Measurements from ENCODE around the gene TASP1. TPM values are rescaled to one million over a fixed set of nuclear protein-coding genes. Genes with fewer than 3 reads are reported as not detected.

TASP1 gene
- total and polyA plus RNA-seq, 5 experiments from 2014 or later = 9.1 to 15.0 (median 13.4) TPM

DNA sequence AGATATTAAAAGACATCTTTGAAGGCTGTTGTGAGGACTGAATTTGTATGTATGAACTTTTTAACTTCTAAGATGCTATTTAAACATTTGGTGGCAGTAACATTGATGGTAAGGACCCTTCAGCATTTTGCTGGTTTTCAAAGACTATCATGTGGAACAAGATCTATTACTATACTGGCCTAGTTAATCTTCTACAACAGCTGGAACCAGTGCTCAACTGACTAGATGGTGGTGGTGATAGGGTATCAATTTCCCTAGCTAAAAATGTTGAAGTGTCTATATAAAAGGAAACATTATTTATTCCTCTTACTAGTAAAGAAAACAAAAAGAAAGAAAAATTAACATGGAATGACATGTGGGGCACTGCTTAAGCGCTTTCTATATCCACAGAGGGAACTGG is 195.7 kb downstream of the TASP1 start:
- ATAC-seq (no peak), DNase-seq (no peak)
- POLR2A ChIA-PET = no interaction called here
- H3K36me3 Mint-ChIP-seq = peaks cover 28 to 51% (median 30%) of the 10 kb centered on the region in 3 donors
- H3K4me1 Mint-ChIP-seq = no peaks in the 10 kb centered on the region
- no peak overlapping the region for H3K4me3 Mint-ChIP-seq
- H3K27me3 Mint-ChIP-seq = no peaks in the 10 kb centered on the region
- H3K27ac Mint-ChIP-seq = no peak overlapping the region
- H3K9me3 Mint-ChIP-seq = peaks cover 7 to 39% (median 27%) of the 10 kb centered on the region in 9 donors

DNA sequence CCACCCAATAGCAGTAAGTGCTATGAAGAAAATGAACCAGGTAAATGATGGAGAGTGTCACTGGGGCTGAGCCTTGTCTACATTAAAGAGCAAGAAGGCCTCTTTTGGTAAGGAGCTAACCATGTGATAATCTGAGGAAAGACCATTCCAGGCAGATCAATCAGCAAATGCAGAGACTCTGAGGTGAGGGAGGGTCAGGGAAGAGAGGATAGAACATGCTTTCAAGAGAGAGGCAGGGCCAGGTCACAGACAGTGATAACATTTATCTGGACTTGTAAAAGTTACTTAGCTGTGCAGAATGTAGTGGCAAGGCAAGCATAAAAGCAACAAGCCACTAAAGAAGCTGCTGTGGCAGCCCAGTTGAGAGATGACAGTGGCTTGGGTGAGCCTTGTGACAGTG is 197.3 kb downstream of the TASP1 start:
- H3K4me1 Mint-ChIP-seq = no peaks in the 10 kb centered on the region
- ATAC-seq (no peak), DNase-seq (no peak)
- H3K4me3 Mint-ChIP-seq = no peak overlapping the region
- no peaks in the 10 kb centered on the region for H3K27me3 Mint-ChIP-seq
- H3K9me3 Mint-ChIP-seq = peaks cover 7 to 39% (median 27%) of the 10 kb centered on the region in 9 donors
- peaks cover 28 to 54% (median 30%) of the 10 kb centered on the region in 3 donors for H3K36me3 Mint-ChIP-seq
- POLR2A ChIA-PET = no interaction called here
- H3K27ac Mint-ChIP-seq = peak overlapping the region in 1 of 10 donors; percentile 55

DNA sequence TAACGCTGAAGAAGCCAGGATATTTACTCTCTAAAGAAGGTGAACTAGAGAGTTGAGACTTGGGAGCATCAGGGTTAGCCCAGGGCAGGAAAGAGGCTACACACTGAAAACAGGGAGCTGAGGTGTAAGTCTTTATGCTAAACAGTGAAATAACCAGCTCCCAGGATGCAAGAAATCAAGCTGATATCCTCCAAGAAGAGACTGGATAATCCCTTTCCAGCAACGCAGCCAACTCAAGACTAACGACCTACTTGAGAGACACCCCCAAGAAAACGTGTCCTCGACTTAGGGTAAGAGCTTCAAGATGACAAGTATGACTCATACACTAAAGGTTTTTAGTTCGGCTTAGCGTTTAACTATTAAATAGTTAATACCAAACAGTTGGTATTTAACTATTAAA is 202.2 kb downstream of the TASP1 start:
- no peak for DNase-seq
- peaks cover 7 to 31% (median 21%) of the 10 kb centered on the region in 9 donors for H3K9me3 Mint-ChIP-seq
- POLR2A ChIA-PET = no interaction called here
- H3K4me1 Mint-ChIP-seq = no peaks in the 10 kb centered on the region
- peaks cover 33 to 63% (median 49%) of the 10 kb centered on the region in 3 donors for H3K36me3 Mint-ChIP-seq
- H3K4me3 Mint-ChIP-seq = no peak overlapping the region
- no peak for ATAC-seq
- no peak overlapping the region for H3K27ac Mint-ChIP-seq
- no peaks in the 10 kb centered on the region for H3K27me3 Mint-ChIP-seq

DNA sequence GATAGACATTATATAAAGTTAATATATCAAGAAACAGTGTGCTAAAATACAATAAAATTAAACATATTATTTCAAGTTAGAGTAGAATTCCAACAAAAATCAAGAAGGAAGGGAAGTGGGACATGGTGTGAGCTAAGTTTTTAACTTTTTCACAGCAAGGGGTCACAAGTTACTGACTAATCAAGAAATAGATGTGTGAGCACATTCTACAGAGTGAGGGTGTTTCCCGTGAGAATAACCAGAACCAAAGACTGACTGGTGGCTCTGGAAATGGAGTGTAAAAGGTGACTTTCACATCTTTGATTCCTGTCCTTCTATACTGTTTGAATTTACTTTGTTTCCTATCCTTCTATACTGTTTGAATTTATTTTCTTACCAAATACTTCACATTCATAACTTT is 206.6 kb downstream of the TASP1 start:
- DNase-seq (no peak), ATAC-seq (no peak)
- Mint-ChIP-seq H3K36me3 (peaks cover 20 to 66% (median 65%) of the 10 kb centered on the region in 3 donors), H3K27me3 (no peaks in the 10 kb centered on the region), H3K4me1 (peaks cover 0 to 2% (median 0%) of the 10 kb centered on the region in 4 donors), H3K4me3 (no peak overlapping the region), H3K9me3 (peaks cover 0 to 4% (median 2%) of the 10 kb centered on the region in 9 donors), H3K27ac (no peak overlapping the region)
- POLR2A ChIA-PET = no interaction called here

DNA sequence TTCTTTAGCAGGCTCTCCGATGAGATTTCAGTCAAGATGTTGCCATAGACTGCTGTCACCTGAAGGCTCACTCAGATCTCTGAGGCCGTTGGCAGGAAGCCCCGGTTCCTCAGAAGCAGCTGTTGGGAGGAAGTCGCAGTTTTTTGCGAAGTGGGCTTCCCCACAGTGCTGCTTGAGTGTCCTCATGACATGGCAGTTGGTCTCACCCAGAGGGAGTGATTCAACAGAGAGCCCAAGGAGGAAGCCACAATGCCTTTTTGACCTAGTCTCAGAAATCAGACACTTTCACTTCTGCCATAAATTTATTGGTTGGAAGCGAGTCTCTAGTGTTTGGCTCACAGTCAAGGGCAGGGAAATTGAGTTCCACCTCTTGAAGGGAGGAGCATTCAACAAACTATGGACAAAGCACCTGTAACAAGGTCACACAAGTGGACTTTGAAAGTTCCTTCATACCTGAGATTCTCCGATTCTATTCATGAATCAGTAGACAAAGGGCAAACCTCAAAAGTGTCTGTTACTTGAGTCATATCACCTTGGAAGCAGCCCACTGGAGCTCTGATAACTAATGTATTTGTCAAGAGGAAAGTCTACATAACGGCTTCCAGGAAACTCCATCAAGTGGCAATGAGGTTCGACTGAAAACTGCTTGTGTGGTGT is 208.3 kb downstream of the TASP1 start:
- ATAC-seq (no peak), DNase-seq (no peak)
- Mint-ChIP-seq H3K9me3 (peaks cover 0 to 4% (median 2%) of the 10 kb centered on the region in 9 donors), H3K27ac (no peak overlapping the region), H3K4me1 (peaks cover 0 to 2% (median 0%) of the 10 kb centered on the region in 4 donors), H3K4me3 (no peak overlapping the region), H3K27me3 (no peaks in the 10 kb centered on the region), H3K36me3 (peaks cover 14 to 64% (median 62%) of the 10 kb centered on the region in 3 donors)
- POLR2A ChIA-PET = no interaction called here

DNA sequence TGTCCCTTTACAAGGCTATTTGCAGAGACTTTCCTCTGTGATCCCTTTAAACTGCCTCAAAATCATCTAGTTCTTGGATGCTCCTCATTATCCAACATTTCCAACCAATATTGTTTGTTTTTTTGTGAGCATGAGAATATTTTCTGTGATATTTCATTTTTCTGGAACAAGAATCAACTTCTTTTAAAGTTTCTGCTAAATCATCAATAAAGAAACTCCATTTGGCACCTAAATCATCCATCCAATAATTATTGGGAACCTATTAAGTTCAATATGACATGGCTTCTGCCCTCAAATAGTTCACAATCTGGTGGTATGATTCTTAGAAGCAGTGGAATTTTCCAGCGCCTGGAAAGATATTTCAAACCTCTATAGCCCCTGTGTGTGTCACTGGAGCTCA is 210.0 kb downstream of the TASP1 start:
- peaks cover 0 to 2% (median 0%) of the 10 kb centered on the region in 4 donors for H3K4me1 Mint-ChIP-seq
- peaks cover 0 to 4% (median 0%) of the 10 kb centered on the region in 9 donors for H3K9me3 Mint-ChIP-seq
- ATAC-seq (no peak), DNase-seq (no peak)
- POLR2A ChIA-PET = no interaction called here
- H3K27me3 Mint-ChIP-seq = no peaks in the 10 kb centered on the region
- H3K36me3 Mint-ChIP-seq = peaks cover 9 to 49% (median 48%) of the 10 kb centered on the region in 3 donors
- H3K27ac Mint-ChIP-seq = no peak overlapping the region
- H3K4me3 Mint-ChIP-seq = no peak overlapping the region

DNA sequence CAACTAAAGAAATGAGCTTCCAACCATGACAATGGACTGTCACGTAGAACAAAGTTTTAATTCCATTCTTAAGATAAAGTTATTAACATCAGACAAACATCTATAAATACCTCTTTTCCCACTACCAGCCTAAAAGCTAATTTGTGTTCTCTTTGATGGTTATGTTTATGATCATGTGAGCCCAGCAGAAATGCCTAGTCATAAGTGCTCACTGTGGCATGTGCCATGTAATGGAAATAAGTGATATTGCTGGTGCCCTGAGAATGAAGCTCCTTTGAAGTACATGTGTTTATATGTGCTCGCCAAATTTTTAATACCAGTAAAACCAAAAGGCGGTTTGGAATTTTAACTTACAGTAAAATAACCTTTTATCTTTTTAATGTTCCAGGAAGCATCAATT is 211.9 kb downstream of the TASP1 start:
- DNase-seq = no peak
- H3K27ac Mint-ChIP-seq = no peak overlapping the region
- H3K4me3 Mint-ChIP-seq = no peak overlapping the region
- peaks cover 0 to 4% (median 0%) of the 10 kb centered on the region in 9 donors for H3K9me3 Mint-ChIP-seq
- ATAC-seq = no peak
- peaks cover 9 to 39% (median 36%) of the 10 kb centered on the region in 3 donors for H3K36me3 Mint-ChIP-seq
- POLR2A ChIA-PET = no interaction called here
- H3K27me3 Mint-ChIP-seq = no peaks in the 10 kb centered on the region
- H3K4me1 Mint-ChIP-seq = peaks cover 0 to 5% (median 0%) of the 10 kb centered on the region in 4 donors

DNA sequence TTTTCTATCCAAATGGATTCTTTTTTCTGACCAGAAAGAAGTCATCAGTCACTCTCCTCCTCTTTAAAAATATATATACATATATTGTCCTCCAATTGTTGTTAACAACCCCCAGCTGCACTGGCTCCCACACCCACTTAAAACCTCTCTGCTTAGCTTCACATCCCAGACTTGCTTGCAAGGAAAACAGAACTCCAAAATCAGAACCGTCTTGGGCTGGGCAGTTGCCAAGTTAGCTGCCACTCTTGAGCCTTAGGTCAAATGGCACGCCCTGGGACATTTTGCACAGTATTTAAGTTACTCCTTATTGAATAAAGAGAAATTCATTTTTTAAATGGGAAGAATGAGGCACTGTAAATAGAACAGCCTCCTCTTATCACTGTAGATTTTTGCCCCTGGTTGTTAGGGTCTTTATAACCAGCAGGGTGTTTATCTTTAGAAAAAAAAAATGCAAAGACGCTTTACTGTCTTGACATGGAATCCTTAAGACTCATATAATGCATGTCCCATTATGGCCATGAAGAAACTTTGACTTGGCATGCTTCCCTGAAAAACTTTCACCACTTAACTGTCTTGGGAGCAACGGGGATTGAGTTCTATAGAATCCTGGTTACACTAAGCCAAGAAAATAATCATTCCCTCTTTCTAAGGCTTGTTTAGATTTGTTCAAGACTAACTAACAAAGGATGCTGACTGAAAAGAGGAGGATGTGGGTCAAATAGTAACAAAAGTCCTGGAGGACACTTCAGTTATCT is 213.2 kb downstream of the TASP1 start:
- no peak overlapping the region for H3K4me3 Mint-ChIP-seq
- peaks cover 0 to 28% (median 26%) of the 10 kb centered on the region in 3 donors for H3K36me3 Mint-ChIP-seq
- ATAC-seq (no peak), DNase-seq (no peak)
- no peak overlapping the region for H3K27ac Mint-ChIP-seq
- peaks cover 0 to 4% (median 0%) of the 10 kb centered on the region in 9 donors for H3K9me3 Mint-ChIP-seq
- H3K27me3 Mint-ChIP-seq = no peaks in the 10 kb centered on the region
- H3K4me1 Mint-ChIP-seq = peaks cover 0 to 5% (median 0%) of the 10 kb centered on the region in 4 donors
- POLR2A ChIA-PET = no interaction called here

DNA sequence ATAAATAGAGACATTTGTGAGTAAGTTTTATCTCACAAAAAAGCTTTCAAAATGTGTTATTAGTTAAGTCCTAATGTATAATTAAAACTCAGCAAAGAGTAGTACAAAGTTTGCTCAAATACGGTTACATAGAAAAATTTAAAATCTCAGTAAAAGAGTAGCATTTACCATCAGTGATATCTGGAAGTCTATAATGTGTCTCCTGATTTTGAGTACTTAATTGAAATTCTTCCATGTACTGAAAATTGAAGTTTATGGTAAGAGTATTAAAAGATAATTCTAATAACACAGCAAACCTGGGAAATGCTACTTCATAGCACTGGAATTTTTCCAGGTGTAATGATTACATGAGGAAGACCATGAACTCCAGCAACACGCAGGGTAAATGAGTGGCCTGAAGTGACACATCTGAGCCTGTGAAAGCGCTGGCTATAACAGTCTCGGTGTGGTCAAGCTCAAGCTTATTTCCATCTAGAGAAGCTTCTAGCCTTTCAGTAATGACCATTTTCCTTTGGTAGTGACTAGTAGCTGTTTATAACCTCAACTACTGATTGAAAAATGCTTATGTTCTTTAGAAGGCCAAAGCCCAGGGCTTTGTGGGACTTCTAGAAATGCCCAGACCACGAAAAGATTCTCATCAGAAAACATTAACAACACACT is 214.4 kb downstream of the TASP1 start:
- H3K9me3 Mint-ChIP-seq = peaks cover 0 to 4% (median 0%) of the 10 kb centered on the region in 9 donors
- POLR2A ChIA-PET = no interaction called here
- DNase-seq = no peak
- no peak overlapping the region for H3K4me3 Mint-ChIP-seq
- H3K27ac Mint-ChIP-seq = no peak overlapping the region
- H3K4me1 Mint-ChIP-seq = peaks cover 0 to 5% (median 0%) of the 10 kb centered on the region in 4 donors
- no peaks in the 10 kb centered on the region for H3K27me3 Mint-ChIP-seq
- ATAC-seq = no peak
- H3K36me3 Mint-ChIP-seq = peaks cover 0 to 20% (median 16%) of the 10 kb centered on the region in 3 donors

DNA sequence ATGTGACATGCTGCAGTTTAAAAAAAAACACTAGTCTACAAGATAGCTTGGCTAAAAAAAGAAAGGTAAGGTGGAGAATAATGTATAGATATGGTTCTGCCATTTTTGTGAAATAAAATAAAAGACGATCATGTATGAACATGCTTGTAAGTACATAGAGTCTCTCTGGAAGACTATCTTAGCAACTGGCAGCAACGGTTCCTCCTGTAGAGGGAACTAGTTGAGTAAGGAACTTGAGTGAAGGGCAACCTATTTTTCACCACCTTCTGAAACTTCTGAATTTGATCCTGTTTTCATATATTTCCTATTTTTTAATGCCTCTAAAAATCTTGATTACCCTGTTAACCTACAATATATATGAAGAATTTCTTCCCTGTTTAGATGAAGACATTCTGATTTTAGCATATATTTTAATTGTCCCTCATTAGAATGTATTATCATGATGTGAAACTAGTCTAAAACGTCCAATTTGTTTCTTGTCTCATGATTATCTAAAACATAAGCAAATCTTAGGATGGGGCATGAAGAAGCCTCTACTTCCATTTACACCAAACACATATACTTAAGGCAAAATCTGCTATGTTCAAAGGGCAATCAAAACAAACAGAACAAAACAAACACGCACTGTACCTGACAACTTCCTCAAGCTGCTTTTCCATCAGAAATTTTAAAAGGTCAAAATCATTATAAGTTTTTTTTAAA is 215.1 kb downstream of the TASP1 start:
- Mint-ChIP-seq H3K9me3 (no peaks in the 10 kb centered on the region), H3K27me3 (no peaks in the 10 kb centered on the region), H3K36me3 (peaks cover 6 to 20% (median 14%) of the 10 kb centered on the region in 3 donors), H3K4me1 (peaks cover 0 to 3% (median 0%) of the 10 kb centered on the region in 4 donors), H3K4me3 (no peak overlapping the region), H3K27ac (no peak overlapping the region)
- ATAC-seq = no peak
- POLR2A ChIA-PET = no interaction called here
- no peak for DNase-seq

DNA sequence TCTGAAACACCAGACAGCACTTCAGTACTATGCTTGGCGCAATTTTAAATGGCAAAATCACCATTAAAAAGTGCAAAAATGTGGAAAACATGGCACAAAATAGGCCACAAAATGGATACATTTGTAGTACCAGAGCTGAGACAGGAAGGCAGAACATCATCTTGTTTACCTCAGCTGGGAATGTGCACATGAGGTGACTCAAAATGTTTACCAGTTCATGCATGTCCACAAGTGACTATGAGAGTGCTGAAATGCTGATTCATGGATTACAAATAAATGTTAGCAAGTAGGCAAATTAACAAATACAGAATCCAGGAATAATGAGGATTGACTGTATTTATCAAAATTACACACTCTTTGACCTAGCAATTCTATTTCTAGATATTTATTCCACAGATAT is 216.1 kb downstream of the TASP1 start:
- no peaks in the 10 kb centered on the region for H3K27me3 Mint-ChIP-seq
- H3K9me3 Mint-ChIP-seq = no peaks in the 10 kb centered on the region
- POLR2A ChIA-PET = no interaction called here
- H3K36me3 Mint-ChIP-seq = peaks cover 7 to 28% (median 22%) of the 10 kb centered on the region in 3 donors
- no peak for ATAC-seq
- H3K27ac Mint-ChIP-seq = no peak overlapping the region
- no peak for DNase-seq
- H3K4me3 Mint-ChIP-seq = no peak overlapping the region
- H3K4me1 Mint-ChIP-seq = peaks cover 0 to 3% (median 0%) of the 10 kb centered on the region in 4 donors

DNA sequence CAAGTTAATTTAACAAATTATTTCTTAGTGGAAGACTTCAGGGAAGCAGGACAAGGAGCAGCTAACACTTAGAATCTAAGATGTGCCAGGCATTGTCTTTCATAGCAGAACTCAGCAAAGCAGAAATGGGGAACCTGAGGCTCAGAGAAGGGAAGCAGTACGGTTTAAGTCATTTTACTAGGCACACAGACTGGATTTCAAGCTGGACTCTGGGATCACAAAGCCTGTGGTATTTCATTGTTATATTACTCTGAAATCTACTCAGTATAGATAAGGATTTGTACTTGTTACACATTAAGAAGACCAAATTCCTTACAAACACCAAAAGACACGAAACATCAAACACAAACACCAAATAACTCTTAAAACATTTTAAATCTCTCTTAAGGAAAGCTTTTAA is 218.1 kb downstream of the TASP1 start:
- no peak for ATAC-seq
- Mint-ChIP-seq H3K9me3 (no peaks in the 10 kb centered on the region), H3K27me3 (no peaks in the 10 kb centered on the region), H3K36me3 (peaks cover 24 to 38% (median 37%) of the 10 kb centered on the region in 3 donors), H3K4me1 (peaks cover 0 to 3% (median 0%) of the 10 kb centered on the region in 4 donors), H3K4me3 (no peak overlapping the region), H3K27ac (no peak overlapping the region)
- no peak for DNase-seq
- POLR2A ChIA-PET = no interaction called here

All from naive thymus-derived CD8-positive, alpha-beta T cell (primary cell).